GM12873 (cell line): ENCODE measurements around the gene CCNK.

Source experiments
- CTCF ChIP-seq: IDR thresholded peaks from 2 replicates; pipeline ENCODE4 v1.5.1; 2012; ENCODE audit warnings: low read depth, mild to moderate bottlenecking, moderate library complexity, low read length, control low read depth; ENCODE audit not compliant: insufficient read depth; ENCODE audit errors: missing control alignments

CCNK gene

GRCh38 chr14:99508896-99509629 lies 27.9 kb downstream of the CCNK start:
- no peak for TF ChIP-seq CTCF

- no peak for TF ChIP-seq CTCF
Measured at GRCh38 chr14:99509871-99510555, 28.8 kb downstream of the CCNK start.

- no peak for TF ChIP-seq CTCF
Measured at GRCh38 chr14:99510556-99511139, 29.4 kb downstream of the CCNK start.

GRCh38 chr14:99511421-99512109 lies 30.4 kb downstream of the CCNK start:
- no peak for TF ChIP-seq CTCF

GRCh38 chr14:99512110-99512449 lies 30.9 kb downstream of the CCNK start:
- TF ChIP-seq CTCF = no peak

- TF ChIP-seq CTCF = no peak
Measured at GRCh38 chr14:99512571-99513182, 31.5 kb downstream of the CCNK start.
